Sciatic nerve (tissue), 2 donors: ENCODE results near the gene NCBP2. TPM values are rescaled to one million over a fixed set of nuclear protein-coding genes. Genes with fewer than 3 reads are reported as not detected.

ENCODE experiments used
- ATAC-seq: fragments of 200-7000 bp; cut with Tn5 transposase; one replicate; pipeline ENCODE4 v1.9.1; 2020; ENCODE audit warnings: mild to moderate bottlenecking, moderate library complexity
- DNase-seq: peaks from one replicate; pipeline ENCODE4 v3.0.0-alpha.2; 2020; ENCODE audit warnings: low spot score
- intact Hi-C: fragments of 100-400 bp; cut with DNase I; formaldehyde crosslinking; loops from one replicate; pipeline ENCODE4 v1.14.2; 2022
- total RNA-seq: library from RNA; stranded (reverse); fragmentation: NEBNext Ultra II Directional; extraction: Animal tissue kit (Norgen Biotek cat#: 25700); gene quantifications from one replicate; pipeline ENCODE4 v1.2.1, GENCODE V29; 2021
- donor health status: DM: no; HTN: no; CAD: no.
- donor health status: DM: no; HTN: no; CAD: no.

NCBP2 gene
- total RNA-seq, 1 donor from 2014 or later, result 39.9 TPM

DNA sequence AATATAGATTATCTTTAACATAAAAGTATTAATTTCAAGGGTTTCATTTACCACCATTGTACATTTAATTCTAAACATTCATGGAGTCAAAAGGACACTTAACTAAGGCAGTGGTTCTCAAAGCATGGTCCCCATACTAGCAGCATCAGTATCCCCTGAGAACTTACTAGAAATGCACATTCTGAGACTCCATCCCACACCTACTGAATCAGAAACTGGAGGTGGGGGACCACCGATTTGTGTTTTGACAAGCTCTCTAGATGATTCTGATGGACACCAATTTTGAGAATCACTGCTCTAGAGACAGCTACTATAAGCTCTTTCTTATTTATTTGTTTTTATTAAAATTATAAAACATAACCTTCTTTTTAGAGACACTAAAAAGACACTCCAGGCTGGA lies 40.6 kb downstream of the NCBP2 start:
- intact Hi-C loops, result no loop called here
- ATAC-seq (no peak), DNase-seq (no peak)

- ATAC-seq, result no peak
- intact Hi-C loops, result no loop called here
- DNase-seq, result no peak
Observed at GRCh38 chr3:196896229-196896628, 46.1 kb downstream of the NCBP2 start.

DNA sequence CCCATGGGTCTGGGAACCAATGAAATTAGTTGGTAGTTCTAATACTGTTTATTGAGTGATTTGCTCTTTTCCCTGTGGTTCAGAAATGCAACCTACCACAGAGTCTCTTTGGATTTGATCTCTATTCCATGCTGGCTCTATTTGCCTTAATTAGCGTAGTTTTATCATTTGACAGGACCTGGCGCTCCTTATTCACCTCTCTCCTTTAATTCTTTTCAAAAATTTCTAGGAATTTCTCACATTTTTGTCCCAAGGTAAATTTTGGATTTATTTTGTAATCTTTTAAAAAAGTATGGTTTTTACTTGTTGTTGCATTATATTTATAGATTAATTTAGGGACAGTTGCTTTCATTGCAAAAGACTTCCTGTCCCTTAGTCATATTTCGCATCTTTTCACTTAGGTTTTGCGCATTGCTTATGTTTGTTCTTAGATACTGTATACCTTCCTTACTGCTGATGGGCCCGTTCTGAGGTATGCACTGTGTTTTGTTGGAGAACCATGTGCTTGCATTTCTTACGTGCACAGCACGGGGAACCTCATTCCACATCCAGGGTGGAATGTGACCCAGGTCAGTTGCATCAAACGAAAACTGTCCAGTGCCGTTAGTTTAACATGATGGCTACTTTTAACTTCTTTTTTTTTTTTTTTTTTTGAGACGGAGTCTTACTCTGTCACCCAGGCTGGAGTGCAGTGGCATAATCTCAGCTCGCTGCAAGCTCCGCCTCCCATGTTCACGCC lies 47.6 kb downstream of the NCBP2 start:
- intact Hi-C loops, result no loop called here
- DNase-seq (no peak), ATAC-seq (no peak)

DNA sequence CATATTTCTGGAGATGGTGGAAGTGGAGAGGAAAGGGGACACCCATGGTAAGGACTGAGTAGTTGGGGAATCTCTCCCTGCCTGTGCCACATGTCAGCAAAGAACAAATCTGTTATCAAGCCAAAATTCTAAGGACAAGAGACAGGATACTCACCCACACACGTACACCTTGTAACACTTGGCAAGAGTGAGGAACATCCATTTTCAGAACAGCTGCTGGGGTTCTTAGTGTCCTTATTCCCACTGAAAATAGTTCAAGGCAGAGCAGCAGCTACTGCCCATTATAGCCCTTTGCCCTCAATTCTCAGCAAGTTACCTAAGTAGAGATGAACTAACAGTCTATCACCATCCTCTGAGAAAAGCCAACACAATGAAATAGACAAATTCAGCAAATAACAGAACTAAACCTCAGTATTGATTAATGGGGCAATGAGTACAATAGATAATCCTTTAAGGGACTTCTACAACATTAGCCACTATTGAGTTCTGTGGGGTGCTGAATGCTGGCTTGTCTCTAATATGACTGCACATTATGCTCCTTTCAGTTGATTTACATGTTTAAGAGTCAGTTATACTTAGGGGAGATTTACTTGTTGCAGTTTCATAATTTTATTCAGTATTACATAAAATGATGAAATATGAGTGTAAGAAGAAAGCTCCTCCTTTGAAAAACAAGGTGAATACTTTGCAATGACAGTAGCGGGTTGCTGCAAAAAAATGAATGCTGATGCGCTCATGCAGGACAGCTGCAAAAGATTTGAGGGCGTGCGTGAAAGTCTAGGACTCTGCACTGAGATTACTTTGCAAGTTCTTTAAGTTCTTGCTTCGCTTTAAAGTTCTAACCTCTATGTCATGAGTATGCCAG lies 52.3 kb downstream of the NCBP2 start:
- DNase-seq (no peak), ATAC-seq (no peak)
- intact Hi-C loops, result no loop called here

DNA sequence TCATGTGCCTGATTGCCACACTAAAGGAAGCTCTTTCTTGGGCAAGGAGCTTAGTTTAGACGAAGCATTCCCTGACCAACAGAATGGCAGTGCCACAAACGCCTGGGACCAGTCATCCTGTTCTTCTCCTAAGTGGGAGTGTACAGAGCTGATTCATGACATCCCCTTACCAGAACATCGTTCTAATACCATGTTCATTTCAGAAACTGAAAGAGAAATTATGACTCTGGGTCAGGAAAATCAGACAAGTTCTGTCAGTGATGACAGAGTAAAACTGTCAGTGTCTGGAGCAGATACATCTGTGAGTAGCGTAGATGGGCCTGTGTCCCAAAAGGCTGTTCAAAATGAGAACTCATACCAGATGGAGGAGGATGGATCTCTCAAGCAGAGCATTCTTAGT lies 56.2 kb downstream of the NCBP2 start:
- ATAC-seq, result no peak
- intact Hi-C loops, result no loop called here
- DNase-seq, result no peak

Other genes starting within 250 kb of the NCBP2 start
- gene CEP19, start 230.3 kb downstream of the NCBP2 start, total RNA-seq, result 1.7 TPM
- gene PIGX, start 230.2 kb downstream of the NCBP2 start, total RNA-seq, result 18.4 TPM
- 60.8 TPM for gene PAK2, start 202.7 kb downstream of the NCBP2 start, total RNA-seq
- gene SENP5, start 74.6 kb downstream of the NCBP2 start, total RNA-seq, result 50.3 TPM
- gene PIGZ, start 26.3 kb upstream of the NCBP2 start, total RNA-seq, result 5.4 TPM
- 5.3 TPM for gene MELTF, start 87.3 kb upstream of the NCBP2 start, total RNA-seq